COLO668 (cell line): ENCODE results near the gene ANKS6.

Source experiments
- DNase-seq: peaks from one replicate; lab custom pipeline; 2025; ENCODE audit not compliant: unreplicated experiment; lab: John Stamatoyannopoulos, UW

ANKS6 gene

GRCh38 chr9:98815391-98815951 lies 19.1 kb upstream of the ANKS6 start:
- no peak for DNase-seq

GRCh38 chr9:98811051-98811650 lies 14.8 kb upstream of the ANKS6 start:
- DNase-seq = no peak

- DNase-seq = no peak
These were observed 13.9 kb upstream of the ANKS6 start for GRCh38 chr9:98810102-98810842.

GRCh38 chr9:98809311-98810101 lies 13.2 kb upstream of the ANKS6 start:
- peak; percentile 12 for DNase-seq

- no peak for DNase-seq
These were observed 12.5 kb upstream of the ANKS6 start for GRCh38 chr9:98808875-98809274.

GRCh38 chr9:98808411-98808815 lies 12.1 kb upstream of the ANKS6 start:
- peak; percentile 68 for DNase-seq

GRCh38 chr9:98807814-98808195 lies 11.4 kb upstream of the ANKS6 start:
- DNase-seq = peak; percentile 64

GRCh38 chr9:98807070-98807813 lies 10.9 kb upstream of the ANKS6 start, which contains the start of gene GALNT12:
Gene GALNT12, plus strand, starts transcription at chr9:98807670. Its CDS starts 29 bp downstream, at chr9:98807699.
- peak; percentile 64 for DNase-seq

- no peak for DNase-seq
These were observed 10.2 kb upstream of the ANKS6 start for GRCh38 chr9:98806394-98807035.

GRCh38 chr9:98805506-98806272 lies 9.3 kb upstream of the ANKS6 start:
- DNase-seq = no peak

- no peak for DNase-seq
These were observed 7.7 kb upstream of the ANKS6 start for GRCh38 chr9:98804083-98804482.

GRCh38 chr9:98801969-98802371 lies 5.6 kb upstream of the ANKS6 start:
- no peak for DNase-seq

GRCh38 chr9:98801561-98801960 lies 5.2 kb upstream of the ANKS6 start:
- no peak for DNase-seq

GRCh38 chr9:98798254-98798653 lies 1.9 kb upstream of the ANKS6 start:
- DNase-seq = no peak

GRCh38 chr9:98797491-98797890 lies 1.1 kb upstream of the ANKS6 start:
- no peak for DNase-seq

GRCh38 chr9:98795970-98796363 lies 388 bp downstream of the ANKS6 start:
- peak; percentile 65 for DNase-seq

GRCh38 chr9:98795295-98795955 lies 930 bp downstream of the ANKS6 start:
- DNase-seq = no peak

- DNase-seq = no peak
These were observed 1.6 kb downstream of the ANKS6 start for GRCh38 chr9:98794802-98795201.

- DNase-seq = peak; percentile 15
These were observed 3.3 kb downstream of the ANKS6 start for GRCh38 chr9:98793031-98793430.
